ENCODE data around the gene NSD1. TPM values are rescaled to one million over a fixed set of nuclear protein-coding genes. Genes with fewer than 3 reads are reported as not detected.

Gene NSD1
- total RNA-seq, 1 experiment from 2014 or later, result 58.8 TPM

DNA sequence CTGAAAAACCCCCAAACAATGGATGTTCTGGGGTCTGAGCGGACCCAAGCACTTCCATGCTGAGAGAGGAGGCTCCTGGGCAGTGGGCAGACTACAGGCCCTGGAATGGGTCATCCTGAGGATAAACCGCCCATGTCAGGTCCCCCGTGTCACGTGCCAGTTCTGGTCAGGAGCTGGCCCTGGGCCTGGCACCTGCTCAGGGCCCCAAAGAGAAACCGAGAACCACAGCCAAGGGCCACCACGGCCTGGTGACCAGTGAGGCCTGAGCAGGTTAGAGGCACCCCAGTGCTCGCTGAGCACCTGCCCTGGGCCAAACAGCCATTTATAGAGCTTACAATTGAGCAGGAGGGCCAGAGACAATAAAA is 202.1 kb downstream of the NSD1 start:
- Histone ChIP-seq H3K9me3 (ENCODE audit: control insufficient read depth in 1 of 2, insufficient read depth in 1 of 2, low read depth in 1 of 2, low read length in 2 of 2) (no peaks in the 10 kb centered on the region), H4K20me1 (ENCODE audit: insufficient read depth) (no peaks in the 10 kb centered on the region), H3K79me2 (ENCODE audit: insufficient read depth, low read length) (peaks cover 13% of the 10 kb centered on the region), H3K27ac (ENCODE audit: low read depth, low read length) (no peak overlapping the region), H3K27me3 (ENCODE audit: insufficient read depth, low read length) (no peaks in the 10 kb centered on the region), H3K4me3 (replicated peaks in 1 of 2; ENCODE audit: low read depth in 1 of 2, low read length in 2 of 2) (no peak overlapping the region), H3K4me1 (ENCODE audit: control insufficient read depth in 1 of 2, insufficient read depth in 2 of 2, low read length in 2 of 2) (no peaks in the 10 kb centered on the region), H3K4me2 (ENCODE audit: low read length) (no peak overlapping the region), H2AFZ (ENCODE audit: low read depth, low read length, poor library complexity, severe bottlenecking) (no peak overlapping the region), H3K9ac (ENCODE audit: low read length) (no peak overlapping the region), H3K36me3 (ENCODE audit: control insufficient read depth in 1 of 2, insufficient read depth in 2 of 2, low read length in 2 of 2) (peaks cover 30 to 35% of the 10 kb centered on the region in 2 experiments; a peak in 3 of 4 replicates), H3K9me2 (ENCODE audit: insufficient read depth) (no peaks in the 10 kb centered on the region)
- DNase-seq (ENCODE audit: low read depth, low spot score), result no peak
- POLR2A ChIA-PET, result no interaction called here
- no peak for ATAC-seq
- RAD21 ChIA-PET (ENCODE audit: low non-redundant PET in 1 of 2, low total read pairs in 2 of 2, uncharacterized antibody in 2 of 2, unreplicated experiment in 2 of 2), result no interaction called here
- no peak for TF ChIP-seq ZFX (IDR thresholded peaks at IDR 0.05)
- TF ChIP-seq, protein P1, sequence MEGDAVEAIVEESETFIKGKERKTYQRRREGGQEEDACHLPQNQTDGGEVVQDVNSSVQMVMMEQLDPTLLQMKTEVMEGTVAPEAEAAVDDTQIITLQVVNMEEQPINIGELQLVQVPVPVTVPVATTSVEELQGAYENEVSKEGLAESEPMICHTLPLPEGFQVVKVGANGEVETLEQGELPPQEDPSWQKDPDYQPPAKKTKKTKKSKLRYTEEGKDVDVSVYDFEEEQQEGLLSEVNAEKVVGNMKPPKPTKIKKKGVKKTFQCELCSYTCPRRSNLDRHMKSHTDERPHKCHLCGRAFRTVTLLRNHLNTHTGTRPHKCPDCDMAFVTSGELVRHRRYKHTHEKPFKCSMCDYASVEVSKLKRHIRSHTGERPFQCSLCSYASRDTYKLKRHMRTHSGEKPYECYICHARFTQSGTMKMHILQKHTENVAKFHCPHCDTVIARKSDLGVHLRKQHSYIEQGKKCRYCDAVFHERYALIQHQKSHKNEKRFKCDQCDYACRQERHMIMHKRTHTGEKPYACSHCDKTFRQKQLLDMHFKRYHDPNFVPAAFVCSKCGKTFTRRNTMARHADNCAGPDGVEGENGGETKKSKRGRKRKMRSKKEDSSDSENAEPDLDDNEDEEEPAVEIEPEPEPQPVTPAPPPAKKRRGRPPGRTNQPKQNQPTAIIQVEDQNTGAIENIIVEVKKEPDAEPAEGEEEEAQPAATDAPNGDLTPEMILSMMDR (IDR thresholded peaks at IDR 0.05 in 2 of 3, conservative IDR thresholded peaks at IDR 0.05 in 1 of 3; ENCODE audit: borderline replicate concordance in 1 of 3, insufficient read depth in 1 of 3, low read depth in 2 of 3, low read length in 2 of 3), result no peak
- no peak for TF ChIP-seq EZH2phosphoT487 (IDR thresholded peaks at IDR 0.05; ENCODE audit: borderline replicate concordance)
- TF ChIP-seq SP1 (IDR thresholded peaks at IDR 0.05; ENCODE audit: low read depth), result no peak
- no peak for TF ChIP-seq TCF7L2 (IDR thresholded peaks at IDR 0.05; ENCODE audit: borderline replicate concordance, extremely low read depth, insufficient read depth, insufficient read length)
- no TSS peak for BruUV-seq (replicated peaks)
- CTCF ChIA-PET, result interaction anchor here (1.0 to 1.3 kb wide), 3 partner anchors 26 to 222 kb away, joined by 3 read pairs; no protein-coding TSS in a partner anchor
- intact Hi-C loops (cut with micrococcal nuclease), result loop anchor here (1.0 kb wide), 1 partner anchor 221 kb away; no protein-coding TSS in a partner anchor

DNA sequence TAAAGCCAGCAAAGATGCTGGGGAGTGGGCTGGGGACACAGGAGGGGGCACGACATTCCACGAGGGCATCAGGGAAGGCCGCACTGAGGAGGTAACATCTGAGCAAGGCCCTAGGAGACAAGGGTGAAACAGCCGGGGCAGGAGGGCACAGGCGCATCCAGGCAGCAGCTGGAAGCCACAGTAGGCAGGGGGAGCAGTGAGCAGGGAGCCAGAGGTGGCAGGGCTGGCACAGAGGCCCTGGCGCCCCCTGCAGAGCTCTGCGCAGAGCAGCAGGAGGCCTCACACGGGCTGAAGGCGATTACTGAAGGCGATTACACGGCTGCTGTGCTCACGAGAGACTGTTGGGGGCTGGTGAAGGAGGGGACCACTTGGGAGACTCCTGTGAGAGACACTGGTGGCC is 202.5 kb downstream of the NSD1 start:
- ChIA-PET POLR2A (no interaction called here), CTCF (interaction anchor here (1.0 to 1.3 kb wide), 3 partner anchors 26 to 222 kb away, joined by 3 read pairs; no protein-coding TSS in a partner anchor), RAD21 (ENCODE audit: low non-redundant PET in 1 of 2, low total read pairs in 2 of 2, uncharacterized antibody in 2 of 2, unreplicated experiment in 2 of 2) (no interaction called here)
- Histone ChIP-seq H3K4me3 (replicated peaks in 1 of 2; ENCODE audit: low read depth in 1 of 2, low read length in 2 of 2) (no peak overlapping the region), H3K79me2 (ENCODE audit: insufficient read depth, low read length) (peaks cover 14% of the 10 kb centered on the region), H3K27me3 (ENCODE audit: insufficient read depth, low read length) (no peaks in the 10 kb centered on the region), H3K9me2 (ENCODE audit: insufficient read depth) (no peaks in the 10 kb centered on the region), H3K27ac (ENCODE audit: low read depth, low read length) (no peak overlapping the region), H3K4me1 (ENCODE audit: control insufficient read depth in 1 of 2, insufficient read depth in 2 of 2, low read length in 2 of 2) (no peaks in the 10 kb centered on the region), H3K4me2 (ENCODE audit: low read length) (no peak overlapping the region), H3K36me3 (ENCODE audit: control insufficient read depth in 1 of 2, insufficient read depth in 2 of 2, low read length in 2 of 2) (peaks cover 30 to 35% of the 10 kb centered on the region in 2 experiments; a peak in 3 of 4 replicates), H2AFZ (ENCODE audit: low read depth, low read length, poor library complexity, severe bottlenecking) (no peak overlapping the region), H4K20me1 (ENCODE audit: insufficient read depth) (no peaks in the 10 kb centered on the region), H3K9me3 (ENCODE audit: control insufficient read depth in 1 of 2, insufficient read depth in 1 of 2, low read depth in 1 of 2, low read length in 2 of 2) (no peaks in the 10 kb centered on the region), H3K9ac (ENCODE audit: low read length) (no peak overlapping the region)
- peak; percentile 98 for ATAC-seq
- intact Hi-C loops (cut with micrococcal nuclease), result loop anchor here (1.0 kb wide), 1 partner anchor 222 kb away; no protein-coding TSS in a partner anchor
- BruUV-seq (replicated peaks), result no TSS peak
- DNase-seq (ENCODE audit: low read depth, low spot score), result peak; percentile 24
- TF ChIP-seq CEBPB (IDR thresholded peaks at IDR 0.05; ENCODE audit: low read depth) (no peak), POLR2A (IDR thresholded peaks at IDR 0.05; ENCODE audit: borderline replicate concordance, extremely low read depth, insufficient read depth, insufficient read length) (no peak), ZFX (IDR thresholded peaks at IDR 0.05) (no peak), RAD21 (IDR thresholded peaks at IDR 0.05; ENCODE audit: low read depth) (peak; percentile 58), SRF (IDR thresholded peaks at IDR 0.05; ENCODE audit: low read depth) (no peak), SIN3A (IDR thresholded peaks at IDR 0.05; ENCODE audit: low read depth) (no peak), EZH2 (IDR thresholded peaks at IDR 0.05) (no peak), YY1 (IDR thresholded peaks at IDR 0.05; ENCODE audit: extremely low read depth, insufficient replicate concordance, low read depth, low read length) (no peak), SP1 (IDR thresholded peaks at IDR 0.05; ENCODE audit: low read depth) (no peak)
- TF ChIP-seq, protein P1 (IDR thresholded peaks at IDR 0.05 in 2 of 3, conservative IDR thresholded peaks at IDR 0.05 in 1 of 3; ENCODE audit: borderline replicate concordance in 1 of 3, insufficient read depth in 1 of 3, low read depth in 2 of 3, low read length in 2 of 3), result peak; percentile 59 to 96 (median 76)
- TF ChIP-seq, protein P2, sequence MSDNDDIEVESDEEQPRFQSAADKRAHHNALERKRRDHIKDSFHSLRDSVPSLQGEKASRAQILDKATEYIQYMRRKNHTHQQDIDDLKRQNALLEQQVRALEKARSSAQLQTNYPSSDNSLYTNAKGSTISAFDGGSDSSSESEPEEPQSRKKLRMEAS (IDR thresholded peaks at IDR 0.05), result no peak

Measured in HCT116 (cell line).